ENCODE results near the gene KCNRG. TPM values are rescaled to one million over a fixed set of nuclear protein-coding genes. Genes with fewer than 3 reads are reported as not detected.

Gene KCNRG
- polyA plus RNA-seq, 1 of the 3 experiments (the other 2 are of a cell fraction) = 0.97 TPM

- no peak for DNase-seq
- no peaks in the 10 kb centered on the region for H3K9me3 ChIP-seq
- ChIA-PET CTCF (no interaction called here), POLR2A (no interaction called here)
- 100% methylated on average over 1 of the region's 1 CpG for WGBS (ENCODE audit: low lambda C conversion rate)
- peaks cover 97% of the 10 kb centered on the region for H3K79me2 ChIP-seq (ENCODE audit: insufficient read depth)
- H3K9me2 ChIP-seq = no peaks in the 10 kb centered on the region
- no peak overlapping the region for H3K27ac ChIP-seq (ENCODE audit: low read depth in 2 of 2, low read length in 1 of 2)
- no peaks in the 10 kb centered on the region; a peak in 1 of 4 replicates for H3K4me1 ChIP-seq (ENCODE audit: control insufficient read depth in 1 of 2, insufficient read depth in 2 of 2, low read depth in 1 of 2, low read length in 1 of 2)
- no peak overlapping the region for H3K4me3 ChIP-seq (ENCODE audit: low read depth in 2 of 2, low read length in 1 of 2)
- H4K20me1 ChIP-seq (ENCODE audit: insufficient read depth) = peaks cover 4% of the 10 kb centered on the region; the same call in 1 of the 2 replicates
- H3K27me3 ChIP-seq (ENCODE audit: insufficient read depth) = no peaks in the 10 kb centered on the region
- H3K9ac ChIP-seq = no peak overlapping the region
- peaks cover 17% of the 10 kb centered on the region for H3F3A ChIP-seq (replicated peaks; ENCODE audit: insufficient read depth)
- no peak overlapping the region for H2AFZ ChIP-seq (ENCODE audit: low read depth)
- 0 out of 2 replicates have a peak overlapping the region, but pooled peaks have one; percentile 17 for H3K4me2 ChIP-seq
- no peak for TF ChIP-seq FOXM1 (IDR thresholded peaks at IDR 0.05; ENCODE audit: low read depth)
- H3K36me3 ChIP-seq (replicated peaks in 1 of 2; ENCODE audit: control insufficient read depth in 1 of 2, insufficient read depth in 2 of 2, low read length in 1 of 2) = peaks cover 14 to 80% of the 10 kb centered on the region in 2 experiments
Measured at GRCh38 chr13:50055454-50055853, 40.2 kb downstream of the KCNRG start.

DNA sequence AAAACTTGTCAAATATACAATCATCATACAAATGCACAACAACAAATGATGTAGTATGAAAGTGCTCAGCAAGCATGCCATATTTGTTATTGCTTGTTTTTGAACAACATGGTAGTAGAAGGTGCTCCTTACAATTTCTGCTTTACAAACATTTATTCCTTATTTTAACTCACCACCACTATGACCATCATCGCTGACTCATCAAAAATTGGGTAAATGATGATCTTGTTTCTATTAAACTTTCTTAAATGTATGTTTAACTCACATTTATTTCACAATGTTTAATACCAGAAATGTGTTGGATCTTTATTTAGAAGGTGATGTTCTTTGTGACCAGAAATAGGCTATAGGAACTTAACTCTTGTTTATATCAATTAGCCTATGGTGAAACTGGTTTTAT, 45.5 kb downstream of the KCNRG start:
- Histone ChIP-seq H3K4me1 (ENCODE audit: control insufficient read depth in 1 of 2, insufficient read depth in 2 of 2, low read depth in 1 of 2, low read length in 1 of 2) (peaks cover 0 to 6% of the 10 kb centered on the region in 2 experiments; a peak in 2 of 4 replicates), H3K4me2 (no peak overlapping the region), H3K9me2 (no peaks in the 10 kb centered on the region), H2AFZ (ENCODE audit: low read depth) (no peak overlapping the region), H3K79me2 (ENCODE audit: insufficient read depth) (peaks cover 92% of the 10 kb centered on the region), H3K27ac (ENCODE audit: low read depth in 2 of 2, low read length in 1 of 2) (no peak overlapping the region), H4K20me1 (ENCODE audit: insufficient read depth) (peaks cover 4% of the 10 kb centered on the region; the same call in 1 of the 2 replicates), H3K9ac (no peak overlapping the region), H3K9me3 (no peaks in the 10 kb centered on the region), H3K4me3 (ENCODE audit: low read depth in 2 of 2, low read length in 1 of 2) (no peak overlapping the region), H3K36me3 (replicated peaks in 1 of 2; ENCODE audit: control insufficient read depth in 1 of 2, insufficient read depth in 2 of 2, low read length in 1 of 2) (peaks cover 9 to 57% of the 10 kb centered on the region in 2 experiments), H3K27me3 (ENCODE audit: insufficient read depth) (no peaks in the 10 kb centered on the region), H3F3A (replicated peaks; ENCODE audit: insufficient read depth) (peaks cover 7% of the 10 kb centered on the region)
- WGBS (ENCODE audit: low lambda C conversion rate) = 94% methylated on average over 1 of the region's 1 CpG
- ChIA-PET CTCF (interaction anchor here (0.6 kb wide), 1 partner anchor 853 kb away, joined by 4 read pairs; no protein-coding TSS in a partner anchor), POLR2A (no interaction called here)
- no peak for DNase-seq
- TF ChIP-seq USF1 (IDR thresholded peaks at IDR 0.05; ENCODE audit: borderline replicate concordance, low read depth) (no peak), POLR2AphosphoS5 (IDR thresholded peaks at IDR 0.05; ENCODE audit: low read depth, low read length) (no peak), SMC3 (IDR thresholded peaks at IDR 0.05; ENCODE audit: low read depth, low read length) (no peak), TCF12 (IDR thresholded peaks at IDR 0.05) (no peak), CHD2 (IDR thresholded peaks at IDR 0.05; ENCODE audit: low read length, partially characterized antibody) (no peak), JUND (IDR thresholded peaks at IDR 0.05) (no peak), RFX5 (IDR thresholded peaks at IDR 0.05; ENCODE audit: low read length) (no peak), NRF1 (IDR thresholded peaks at IDR 0.05; ENCODE audit: low read depth, low read length) (no peak), IRF3 (IDR thresholded peaks at IDR 0.05; ENCODE audit: low read depth, low read length) (no peak), TAF1 (IDR thresholded peaks at IDR 0.05; ENCODE audit: borderline replicate concordance, low read depth, low read length) (no peak), FOXJ3 (CRISPR knock-in tag; IDR thresholded peaks at IDR 0.05) (no peak), REST (IDR thresholded peaks at IDR 0.05; ENCODE audit: low read depth, low read length) (no peak), RAD21 (IDR thresholded peaks at IDR 0.05; ENCODE audit: low read length) (no peak), SIN3A (IDR thresholded peaks at IDR 0.05; ENCODE audit: borderline replicate concordance, low read depth, low read length) (no peak)
- TF ChIP-seq, protein P1, sequence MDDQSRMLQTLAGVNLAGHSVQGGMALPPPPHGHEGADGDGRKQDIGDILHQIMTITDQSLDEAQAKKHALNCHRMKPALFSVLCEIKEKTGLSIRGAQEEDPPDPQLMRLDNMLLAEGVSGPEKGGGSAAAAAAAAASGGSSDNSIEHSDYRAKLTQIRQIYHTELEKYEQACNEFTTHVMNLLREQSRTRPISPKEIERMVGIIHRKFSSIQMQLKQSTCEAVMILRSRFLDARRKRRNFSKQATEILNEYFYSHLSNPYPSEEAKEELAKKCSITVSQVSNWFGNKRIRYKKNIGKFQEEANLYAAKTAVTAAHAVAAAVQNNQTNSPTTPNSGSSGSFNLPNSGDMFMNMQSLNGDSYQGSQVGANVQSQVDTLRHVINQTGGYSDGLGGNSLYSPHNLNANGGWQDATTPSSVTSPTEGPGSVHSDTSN (IDR thresholded peaks at IDR 0.05) = no peak
- TF ChIP-seq, protein P2, sequence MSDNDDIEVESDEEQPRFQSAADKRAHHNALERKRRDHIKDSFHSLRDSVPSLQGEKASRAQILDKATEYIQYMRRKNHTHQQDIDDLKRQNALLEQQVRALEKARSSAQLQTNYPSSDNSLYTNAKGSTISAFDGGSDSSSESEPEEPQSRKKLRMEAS (IDR thresholded peaks at IDR 0.05; ENCODE audit: low read depth) = no peak
- TF ChIP-seq, protein P3, sequence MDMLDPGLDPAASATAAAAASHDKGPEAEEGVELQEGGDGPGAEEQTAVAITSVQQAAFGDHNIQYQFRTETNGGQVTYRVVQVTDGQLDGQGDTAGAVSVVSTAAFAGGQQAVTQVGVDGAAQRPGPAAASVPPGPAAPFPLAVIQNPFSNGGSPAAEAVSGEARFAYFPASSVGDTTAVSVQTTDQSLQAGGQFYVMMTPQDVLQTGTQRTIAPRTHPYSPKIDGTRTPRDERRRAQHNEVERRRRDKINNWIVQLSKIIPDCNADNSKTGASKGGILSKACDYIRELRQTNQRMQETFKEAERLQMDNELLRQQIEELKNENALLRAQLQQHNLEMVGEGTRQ (IDR thresholded peaks at IDR 0.05; ENCODE audit: borderline replicate concordance, low read depth, low read length) = no peak

All from SK-N-SH (cell line).